Liver (tissue), 9 donors: ENCODE data around the gene BLOC1S5. TPM values are rescaled to one million over a fixed set of nuclear protein-coding genes. Genes with fewer than 3 reads are reported as not detected.
A peak's percentile ranks its signal among the peaks of the same experiment; 100 is the strongest.

Experiments used
- DNase-seq: peaks from one replicate; pipeline ENCODE4 v3.0.0-alpha.2; 2017; ENCODE audit warnings: low spot score
- H3K27ac ChIP-seq, 2 donors: one replicate each; pipeline ENCODE4 v1.7.0; 2013; ENCODE audit warnings: inconsistent platforms in 2 of 2, low read length in 2 of 2, control low read depth in 1 of 2, low read depth in 1 of 2, mild to moderate bottlenecking in 1 of 2
- H3K27me3 ChIP-seq, 4 donors: one replicate each; pipeline versions ENCODE4 v1.6.1 to v1.7.0; 2013; ENCODE audit warnings: low read length in 3 of 4, inconsistent platforms in 1 of 4, mild to moderate bottlenecking in 1 of 4, moderate library complexity in 1 of 4; ENCODE audit not compliant: control insufficient read depth in 4 of 4, insufficient read depth in 4 of 4
- H3K36me3 ChIP-seq, 4 donors: one replicate each; pipeline versions ENCODE4 v1.6.1 to v1.7.0; 2013; ENCODE audit warnings: low read length in 3 of 4, mild to moderate bottlenecking in 3 of 4, low read depth in 1 of 4, moderate library complexity in 1 of 4; ENCODE audit not compliant: control insufficient read depth in 4 of 4, insufficient read depth in 3 of 4
- H3K4me1 ChIP-seq, 4 donors: one replicate each; pipeline versions ENCODE4 v1.6.1 to v1.7.0; 2013; ENCODE audit warnings: low read length in 3 of 4, mild to moderate bottlenecking in 3 of 4, moderate library complexity in 1 of 4; ENCODE audit not compliant: control insufficient read depth in 4 of 4, insufficient read depth in 4 of 4
- H3K4me3 ChIP-seq, 3 donors: one replicate each; pipeline versions ENCODE4 v1.6.1 to v1.7.0; 2013; ENCODE audit warnings: low read length in 3 of 3, control low read depth in 1 of 3, low read depth in 1 of 3, mild to moderate bottlenecking in 1 of 3
- H3K9ac ChIP-seq, 2 donors: one replicate each; pipeline ENCODE4 v1.7.0; 2013; ENCODE audit warnings: low read length in 2 of 2, mild to moderate bottlenecking in 2 of 2, moderate library complexity in 2 of 2, control low read depth in 1 of 2, low read depth in 1 of 2
- H3K9me3 ChIP-seq, 4 donors: one replicate each; pipeline versions ENCODE4 v1.6.1 to v1.7.0; 2013; ENCODE audit warnings: low read length in 3 of 4; ENCODE audit not compliant: control insufficient read depth in 4 of 4
- EGR1 ChIP-seq, 2 donors: IDR thresholded peaks; 2 replicates each; pipeline ENCODE4 v1.6.1; 2016 to 2018; ENCODE audit warnings: antibody characterized with exemption in 2 of 2, low read depth in 2 of 2
- FOXA1 ChIP-seq: IDR thresholded peaks from 2 replicates; pipeline ENCODE4 v1.6.1; 2016; ENCODE audit warnings: antibody characterized with exemption
- FOXA2 ChIP-seq: IDR thresholded peaks from 2 replicates; pipeline ENCODE4 v1.6.1; 2016; ENCODE audit warnings: antibody characterized with exemption
- GABPA ChIP-seq, 2 donors: IDR thresholded peaks in 1 of 2; conservative IDR thresholded peaks in 1 of 2; 2 replicates each; pipeline ENCODE4 v1.6.1; 2016; ENCODE audit warnings: antibody characterized with exemption in 2 of 2, mild to moderate bottlenecking in 1 of 2, moderate library complexity in 1 of 2
- HNF4A ChIP-seq, 2 donors: conservative IDR thresholded peaks; 2 replicates each; pipeline ENCODE4 v1.6.1; 2016; ENCODE audit warnings: antibody characterized with exemption in 2 of 2, mild to moderate bottlenecking in 2 of 2
- HNF4G ChIP-seq: IDR thresholded peaks from 2 replicates; pipeline ENCODE4 v1.6.1; 2016; ENCODE audit warnings: antibody characterized with exemption
- JUND ChIP-seq, 2 donors: IDR thresholded peaks; 2 replicates each; pipeline ENCODE4 v1.6.1; 2016; ENCODE audit warnings: antibody characterized with exemption in 2 of 2
- NR2F2 ChIP-seq: IDR thresholded peaks from 2 replicates; pipeline ENCODE4 v1.6.1; 2016; ENCODE audit warnings: antibody characterized with exemption
- RAD21 ChIP-seq, 2 donors: IDR thresholded peaks; 2 replicates each; pipeline ENCODE4 v1.6.1; 2016; ENCODE audit warnings: antibody characterized with exemption in 2 of 2, mild to moderate bottlenecking in 2 of 2
- RXRA ChIP-seq, 2 donors: IDR thresholded peaks; 2 replicates each; pipeline ENCODE4 v1.6.1; 2017 to 2018; ENCODE audit warnings: antibody characterized with exemption in 2 of 2, mild to moderate bottlenecking in 1 of 2
- SP1 ChIP-seq: IDR thresholded peaks from 2 replicates; pipeline ENCODE4 v1.6.1; 2018; ENCODE audit warnings: antibody characterized with exemption, mild to moderate bottlenecking
- TAF1 ChIP-seq: conservative IDR thresholded peaks from 2 replicates; pipeline ENCODE4 v1.6.1; 2016; ENCODE audit warnings: antibody characterized with exemption, mild to moderate bottlenecking
- YY1 ChIP-seq: IDR thresholded peaks from 2 replicates; pipeline ENCODE4 v1.6.1; 2016; ENCODE audit warnings: antibody characterized with exemption, mild to moderate bottlenecking
- WGBS: extraction: QIAGEN DNeasy Blood & Tissue Kit; methylation state at CpG from one replicate; pipeline ENCODE4 v1.1.7; 2013; 5-methylcytosine and 5-hydroxymethylcytosine counted together
- polyA plus RNA-seq, 2 donors: library from polyadenylated mRNA; stranded (reverse) in 1 of 2; unstranded in 1 of 2; fragments of 200-250 nt in 1 of 2; fragments of >200 nt in 1 of 2; fragmentation: Nextera tagmentation in 1 of 2; extraction: Ambion mirVana in 1 of 2; gene quantifications; one replicate each; pipeline versions ENCODE4 v1.2.1 to v1.2.3, GENCODE V29; 2013 to 2015
- total RNA-seq, 2 donors: library from RNA; depleted of rRNA; stranded (reverse); fragments of >200 nt; gene quantifications; one replicate each; pipeline ENCODE4 v1.2.3, GENCODE V29; 2014
- TF ChIP-seq, protein P1 (sequence below): fragments of 150-350 bp; IDR thresholded peaks from 2 replicates; pipeline ENCODE4 v1.5.1; 2017; ENCODE audit warnings: improper control_type of control experiment, low read depth, low read length; ENCODE audit not compliant: missing input control
- TF ChIP-seq, protein P2 (sequence below): IDR thresholded peaks from 2 replicates; pipeline ENCODE4 v1.6.1; 2016; ENCODE audit warnings: antibody characterized with exemption
- TF ChIP-seq, protein P3 (sequence below): IDR thresholded peaks from 2 replicates; pipeline ENCODE4 v1.6.1; 2016; ENCODE audit warnings: antibody characterized with exemption
- TF ChIP-seq, protein P4 (sequence below): IDR thresholded peaks from 2 replicates; pipeline ENCODE4 v1.6.1; 2016; ENCODE audit warnings: antibody characterized with exemption, mild to moderate bottlenecking
- TF ChIP-seq, protein P5 (sequence below): IDR thresholded peaks from 2 replicates; pipeline ENCODE4 v1.6.1; 2016; ENCODE audit warnings: antibody characterized with exemption
- donor health status: healthy.
- donor health status: healthy.
- donor health status: healthy.
- donor health status: healthy.
- donor health status: healthy.

Gene BLOC1S5
- total and polyA plus RNA-seq, 4 donors, result 5.2 to 11.1 (median 7.1) TPM

DNA sequence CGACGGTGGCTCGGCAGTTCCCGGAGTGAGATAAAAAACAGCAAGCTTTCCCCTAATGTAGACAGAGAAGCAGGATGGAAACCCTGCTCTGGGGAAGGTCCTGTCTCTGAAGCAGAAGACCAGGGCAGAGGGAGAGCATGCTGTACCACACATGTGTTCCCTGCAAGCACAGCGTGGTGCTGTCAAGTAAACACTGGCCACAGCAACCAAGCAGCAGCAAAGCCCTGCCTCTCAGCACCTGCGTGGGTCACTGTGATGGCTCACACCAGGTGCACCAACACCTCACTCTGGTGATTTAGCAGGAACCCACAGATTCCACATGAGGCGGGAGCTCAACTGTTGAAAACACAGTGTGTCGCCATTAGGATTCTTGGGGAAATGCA, 88.4 kb downstream of the BLOC1S5 start (continued):
- TF ChIP-seq RXRA (IDR thresholded peaks at IDR 0.05), result no peak
- TF ChIP-seq SP1, result no peak
- TF ChIP-seq TAF1, result no peak
- TF ChIP-seq, protein P1, sequence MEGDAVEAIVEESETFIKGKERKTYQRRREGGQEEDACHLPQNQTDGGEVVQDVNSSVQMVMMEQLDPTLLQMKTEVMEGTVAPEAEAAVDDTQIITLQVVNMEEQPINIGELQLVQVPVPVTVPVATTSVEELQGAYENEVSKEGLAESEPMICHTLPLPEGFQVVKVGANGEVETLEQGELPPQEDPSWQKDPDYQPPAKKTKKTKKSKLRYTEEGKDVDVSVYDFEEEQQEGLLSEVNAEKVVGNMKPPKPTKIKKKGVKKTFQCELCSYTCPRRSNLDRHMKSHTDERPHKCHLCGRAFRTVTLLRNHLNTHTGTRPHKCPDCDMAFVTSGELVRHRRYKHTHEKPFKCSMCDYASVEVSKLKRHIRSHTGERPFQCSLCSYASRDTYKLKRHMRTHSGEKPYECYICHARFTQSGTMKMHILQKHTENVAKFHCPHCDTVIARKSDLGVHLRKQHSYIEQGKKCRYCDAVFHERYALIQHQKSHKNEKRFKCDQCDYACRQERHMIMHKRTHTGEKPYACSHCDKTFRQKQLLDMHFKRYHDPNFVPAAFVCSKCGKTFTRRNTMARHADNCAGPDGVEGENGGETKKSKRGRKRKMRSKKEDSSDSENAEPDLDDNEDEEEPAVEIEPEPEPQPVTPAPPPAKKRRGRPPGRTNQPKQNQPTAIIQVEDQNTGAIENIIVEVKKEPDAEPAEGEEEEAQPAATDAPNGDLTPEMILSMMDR, result no peak
- TF ChIP-seq FOXA2, result no peak
- no peak for TF ChIP-seq EGR1 (IDR thresholded peaks at IDR 0.05; ENCODE audit: low read depth in 2 of 2)
- TF ChIP-seq FOXA1, result no peak

DNA sequence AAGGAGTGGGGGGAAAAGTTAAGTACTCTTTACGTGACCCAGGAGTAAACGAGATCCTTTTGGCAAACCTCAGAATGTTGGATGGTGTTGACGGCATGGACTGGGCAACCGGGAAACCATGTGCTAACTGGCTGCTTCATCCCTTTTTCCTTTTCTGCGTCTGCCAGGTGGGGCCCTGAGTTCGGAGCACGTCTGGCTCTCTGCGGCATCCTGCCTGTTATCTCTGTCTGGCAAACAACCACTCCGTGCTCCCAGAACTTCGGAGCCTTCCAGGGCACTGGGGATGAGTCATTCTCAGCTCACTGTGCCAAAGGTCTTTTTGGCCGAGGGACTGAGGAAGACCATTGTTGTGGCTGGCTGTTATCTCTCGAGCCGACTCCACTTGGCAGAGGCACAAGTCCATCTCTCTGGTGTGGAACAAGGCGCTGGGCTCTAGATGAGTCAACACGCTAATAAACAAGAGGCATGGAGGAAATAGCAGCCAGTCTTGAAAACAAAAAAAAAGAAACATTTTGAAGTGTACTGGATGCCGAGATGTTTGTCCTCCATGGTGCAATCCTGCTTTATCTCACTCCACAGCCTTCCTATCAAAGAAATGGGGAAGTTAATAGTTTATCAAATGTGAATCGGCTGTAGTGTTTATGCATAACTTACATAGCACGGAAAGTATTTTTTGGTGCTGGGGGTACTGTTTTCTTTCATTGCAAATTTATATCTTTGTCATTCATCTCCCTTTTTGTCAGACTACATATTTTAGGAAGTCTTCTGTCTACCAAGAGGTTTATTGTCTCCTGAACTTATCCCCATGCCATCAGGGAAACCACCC, 89.0 kb downstream of the BLOC1S5 start:
- no peak overlapping the region for H3K4me3 ChIP-seq
- H3K4me1 ChIP-seq, result peaks cover 3 to 13% (median 7%) of the 10 kb centered on the region in 4 donors
- peak overlapping the region in 1 of 2 donors; percentile 19 for H3K9ac ChIP-seq
- H3K27ac ChIP-seq, result peak overlapping the region in 1 of 2 donors; percentile 34
- peak; percentile 42 for DNase-seq
- H3K27me3 ChIP-seq, result no peaks in the 10 kb centered on the region
- WGBS, result 11% methylated on average over 18 of the region's 18 CpGs
- no peaks in the 10 kb centered on the region for H3K36me3 ChIP-seq
- H3K9me3 ChIP-seq, result no peaks in the 10 kb centered on the region
- TF ChIP-seq NR2F2 (peak; percentile 75), HNF4A (conservative IDR thresholded peaks at IDR 0.05) (peak; percentile 69 to 81), JUND (IDR thresholded peaks at IDR 0.05) (peak; percentile 100), FOXA1 (peak; percentile 53), GABPA (IDR thresholded peaks at IDR 0.05 in 1 of 2, conservative IDR thresholded peaks at IDR 0.05 in 1 of 2) (no peak), TAF1 (no peak), RAD21 (IDR thresholded peaks at IDR 0.05) (peak; percentile 43 to 51), RXRA (IDR thresholded peaks at IDR 0.05) (peak; percentile 90 to 97), YY1 (peak; percentile 62), FOXA2 (no peak), EGR1 (IDR thresholded peaks at IDR 0.05; ENCODE audit: low read depth in 2 of 2) (peak in 1 of 2 donors; percentile 41), HNF4G (no peak), SP1 (peak; percentile 87)
- TF ChIP-seq, protein P2, sequence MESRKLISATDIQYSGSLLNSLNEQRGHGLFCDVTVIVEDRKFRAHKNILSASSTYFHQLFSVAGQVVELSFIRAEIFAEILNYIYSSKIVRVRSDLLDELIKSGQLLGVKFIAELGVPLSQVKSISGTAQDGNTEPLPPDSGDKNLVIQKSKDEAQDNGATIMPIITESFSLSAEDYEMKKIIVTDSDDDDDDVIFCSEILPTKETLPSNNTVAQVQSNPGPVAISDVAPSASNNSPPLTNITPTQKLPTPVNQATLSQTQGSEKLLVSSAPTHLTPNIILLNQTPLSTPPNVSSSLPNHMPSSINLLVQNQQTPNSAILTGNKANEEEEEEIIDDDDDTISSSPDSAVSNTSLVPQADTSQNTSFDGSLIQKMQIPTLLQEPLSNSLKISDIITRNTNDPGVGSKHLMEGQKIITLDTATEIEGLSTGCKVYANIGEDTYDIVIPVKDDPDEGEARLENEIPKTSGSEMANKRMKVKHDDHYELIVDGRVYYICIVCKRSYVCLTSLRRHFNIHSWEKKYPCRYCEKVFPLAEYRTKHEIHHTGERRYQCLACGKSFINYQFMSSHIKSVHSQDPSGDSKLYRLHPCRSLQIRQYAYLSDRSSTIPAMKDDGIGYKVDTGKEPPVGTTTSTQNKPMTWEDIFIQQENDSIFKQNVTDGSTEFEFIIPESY, result no peak
- TF ChIP-seq, protein P1, result no peak
- TF ChIP-seq, protein P3, sequence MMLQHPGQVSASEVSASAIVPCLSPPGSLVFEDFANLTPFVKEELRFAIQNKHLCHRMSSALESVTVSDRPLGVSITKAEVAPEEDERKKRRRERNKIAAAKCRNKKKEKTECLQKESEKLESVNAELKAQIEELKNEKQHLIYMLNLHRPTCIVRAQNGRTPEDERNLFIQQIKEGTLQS, result peak; percentile 98
- TF ChIP-seq, protein P4, sequence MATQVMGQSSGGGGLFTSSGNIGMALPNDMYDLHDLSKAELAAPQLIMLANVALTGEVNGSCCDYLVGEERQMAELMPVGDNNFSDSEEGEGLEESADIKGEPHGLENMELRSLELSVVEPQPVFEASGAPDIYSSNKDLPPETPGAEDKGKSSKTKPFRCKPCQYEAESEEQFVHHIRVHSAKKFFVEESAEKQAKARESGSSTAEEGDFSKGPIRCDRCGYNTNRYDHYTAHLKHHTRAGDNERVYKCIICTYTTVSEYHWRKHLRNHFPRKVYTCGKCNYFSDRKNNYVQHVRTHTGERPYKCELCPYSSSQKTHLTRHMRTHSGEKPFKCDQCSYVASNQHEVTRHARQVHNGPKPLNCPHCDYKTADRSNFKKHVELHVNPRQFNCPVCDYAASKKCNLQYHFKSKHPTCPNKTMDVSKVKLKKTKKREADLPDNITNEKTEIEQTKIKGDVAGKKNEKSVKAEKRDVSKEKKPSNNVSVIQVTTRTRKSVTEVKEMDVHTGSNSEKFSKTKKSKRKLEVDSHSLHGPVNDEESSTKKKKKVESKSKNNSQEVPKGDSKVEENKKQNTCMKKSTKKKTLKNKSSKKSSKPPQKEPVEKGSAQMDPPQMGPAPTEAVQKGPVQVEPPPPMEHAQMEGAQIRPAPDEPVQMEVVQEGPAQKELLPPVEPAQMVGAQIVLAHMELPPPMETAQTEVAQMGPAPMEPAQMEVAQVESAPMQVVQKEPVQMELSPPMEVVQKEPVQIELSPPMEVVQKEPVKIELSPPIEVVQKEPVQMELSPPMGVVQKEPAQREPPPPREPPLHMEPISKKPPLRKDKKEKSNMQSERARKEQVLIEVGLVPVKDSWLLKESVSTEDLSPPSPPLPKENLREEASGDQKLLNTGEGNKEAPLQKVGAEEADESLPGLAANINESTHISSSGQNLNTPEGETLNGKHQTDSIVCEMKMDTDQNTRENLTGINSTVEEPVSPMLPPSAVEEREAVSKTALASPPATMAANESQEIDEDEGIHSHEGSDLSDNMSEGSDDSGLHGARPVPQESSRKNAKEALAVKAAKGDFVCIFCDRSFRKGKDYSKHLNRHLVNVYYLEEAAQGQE, result no peak
- TF ChIP-seq, protein P5, sequence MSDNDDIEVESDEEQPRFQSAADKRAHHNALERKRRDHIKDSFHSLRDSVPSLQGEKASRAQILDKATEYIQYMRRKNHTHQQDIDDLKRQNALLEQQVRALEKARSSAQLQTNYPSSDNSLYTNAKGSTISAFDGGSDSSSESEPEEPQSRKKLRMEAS, result peak; percentile 73
